GM12891 (cell line): ENCODE data around the gene LY9.

Source experiments
- POLR2A ChIP-seq: IDR thresholded peaks from 2 replicates; pipeline ENCODE4 v1.6.1; 2011; ENCODE audit warnings: low read depth, low read length, control low read depth
- POLR2AphosphoS5 ChIP-seq: IDR thresholded peaks from 2 replicates; pipeline ENCODE4 v1.6.1; 2011; ENCODE audit warnings: low read depth, low read length, control low read depth
- POU2F2 ChIP-seq: IDR thresholded peaks from 2 replicates; pipeline ENCODE4 v1.6.1; 2011; ENCODE audit warnings: low read depth, mild to moderate bottlenecking, control low read depth, low read length, moderate library complexity
- SPI1 ChIP-seq: IDR thresholded peaks from 2 replicates; pipeline ENCODE4 v1.6.1; 2011; ENCODE audit warnings: low read depth, low read length, control low read depth
- TAF1 ChIP-seq: IDR thresholded peaks from 2 replicates; pipeline ENCODE4 v1.6.1; 2011; ENCODE audit warnings: low read depth, low read length, control low read depth

- TF ChIP-seq TAF1 (no peak), POLR2AphosphoS5 (no peak), POLR2A (no peak), POU2F2 (no peak), SPI1 (no peak)
Measured at GRCh38 chr1:160835751-160836150, 39.8 kb downstream of the LY9 start.
